Endothelial cell (in vitro differentiated cells): Measurements from ENCODE around the gene FOXK1. TPM values are rescaled to one million over a fixed set of nuclear protein-coding genes. Genes with fewer than 3 reads are reported as not detected.

Experiments used
- DNase-seq: peaks from one replicate; pipeline ENCODE4 v3.0.0; 2021; ENCODE audit warnings: low spot score
- H3K27ac Mint-ChIP-seq: one replicate; pipeline ENCODE4 v1.8.0; 2021; ENCODE audit warnings: mixed read lengths, inconsistent platforms; ENCODE audit not compliant: unreplicated experiment
- H3K27me3 Mint-ChIP-seq: one replicate; pipeline ENCODE4 v1.8.0; 2021; ENCODE audit warnings: mild to moderate bottlenecking, moderate library complexity, mixed read lengths, inconsistent platforms; ENCODE audit not compliant: unreplicated experiment
- H3K36me3 Mint-ChIP-seq: one replicate; pipeline ENCODE4 v1.8.0; 2021; ENCODE audit warnings: mild to moderate bottlenecking, low read depth, mixed read lengths, inconsistent platforms; ENCODE audit not compliant: unreplicated experiment
- H3K4me1 Mint-ChIP-seq: one replicate; pipeline ENCODE4 v1.8.0; 2021; ENCODE audit warnings: mild to moderate bottlenecking, mixed read lengths, inconsistent platforms; ENCODE audit not compliant: unreplicated experiment
- H3K4me3 Mint-ChIP-seq: one replicate; pipeline ENCODE4 v1.8.0; 2021; ENCODE audit warnings: mild to moderate bottlenecking, mixed read lengths, inconsistent platforms; ENCODE audit not compliant: unreplicated experiment
- H3K9me3 Mint-ChIP-seq: one replicate; pipeline ENCODE4 v1.8.0; 2021; ENCODE audit warnings: mixed read lengths, inconsistent platforms; ENCODE audit not compliant: unreplicated experiment
- CTCF ChIP-seq: fragments of 200-600 bp; sonication (generic); IDR thresholded peaks from one replicate; pipeline ENCODE4 v1.5.0; 2021; ENCODE audit warnings: antibody characterized with exemption; ENCODE audit not compliant: unreplicated experiment
- total RNA-seq: library from RNA; stranded (reverse); fragmentation: NEBNext Ultra II Directional; extraction: Animal tissue kit (Norgen Biotek cat#: 25700); gene quantifications from one replicate; pipeline ENCODE4 v1.2.1, GENCODE V29; 2021; ENCODE audit not compliant: unreplicated experiment

Gene FOXK1
- total RNA-seq, 1 donor from 2014 or later = 73.8 TPM

GRCh38 chr7:4753598-4754432 lies 71.7 kb downstream of the FOXK1 start:
- no peak overlapping the region for H3K4me3 Mint-ChIP-seq
- peaks cover 27% of the 10 kb centered on the region for H3K36me3 Mint-ChIP-seq
- peak; percentile 82 for DNase-seq
- peak; percentile 90 for TF ChIP-seq CTCF
- peaks cover 14% of the 10 kb centered on the region for H3K4me1 Mint-ChIP-seq
- peaks cover 16% of the 10 kb centered on the region for H3K27me3 Mint-ChIP-seq
- peak overlapping the region; percentile 57 for H3K27ac Mint-ChIP-seq
- H3K9me3 Mint-ChIP-seq = no peaks in the 10 kb centered on the region

GRCh38 chr7:4754433-4755010 lies 72.4 kb downstream of the FOXK1 start:
- no peak for TF ChIP-seq CTCF
- H3K27ac Mint-ChIP-seq = no peak overlapping the region
- H3K4me1 Mint-ChIP-seq = peaks cover 10% of the 10 kb centered on the region
- no peak for DNase-seq
- peaks cover 14% of the 10 kb centered on the region for H3K27me3 Mint-ChIP-seq
- H3K36me3 Mint-ChIP-seq = peaks cover 22% of the 10 kb centered on the region
- H3K4me3 Mint-ChIP-seq = peak overlapping the region; percentile 12
- H3K9me3 Mint-ChIP-seq = no peaks in the 10 kb centered on the region

- no peak overlapping the region for H3K27ac Mint-ChIP-seq
- peak overlapping the region; percentile 12 for H3K4me3 Mint-ChIP-seq
- peaks cover 10% of the 10 kb centered on the region for H3K4me1 Mint-ChIP-seq
- H3K27me3 Mint-ChIP-seq = peaks cover 12% of the 10 kb centered on the region
- DNase-seq = no peak
- H3K9me3 Mint-ChIP-seq = no peaks in the 10 kb centered on the region
- no peak for TF ChIP-seq CTCF
- peaks cover 25% of the 10 kb centered on the region for H3K36me3 Mint-ChIP-seq
These were observed 73.0 kb downstream of the FOXK1 start for GRCh38 chr7:4755045-4755444.

GRCh38 chr7:4758111-4758510 lies 76.0 kb downstream of the FOXK1 start:
- no peak for DNase-seq
- H3K9me3 Mint-ChIP-seq = no peaks in the 10 kb centered on the region
- H3K27me3 Mint-ChIP-seq = peaks cover 9% of the 10 kb centered on the region
- H3K27ac Mint-ChIP-seq = no peak overlapping the region
- peaks cover 8% of the 10 kb centered on the region for H3K4me1 Mint-ChIP-seq
- H3K4me3 Mint-ChIP-seq = peak overlapping the region; percentile 47
- no peak for TF ChIP-seq CTCF
- peaks cover 32% of the 10 kb centered on the region for H3K36me3 Mint-ChIP-seq

GRCh38 chr7:4758791-4759190 lies 76.7 kb downstream of the FOXK1 start:
- H3K4me3 Mint-ChIP-seq = no peak overlapping the region
- no peak for DNase-seq
- H3K4me1 Mint-ChIP-seq = peaks cover 4% of the 10 kb centered on the region

More at GRCh38 chr7:4758791-4759190, 76.7 kb downstream of the FOXK1 start:
- no peak for TF ChIP-seq CTCF
- peaks cover 9% of the 10 kb centered on the region for H3K27me3 Mint-ChIP-seq
- H3K27ac Mint-ChIP-seq = no peak overlapping the region
- no peaks in the 10 kb centered on the region for H3K9me3 Mint-ChIP-seq
- peaks cover 32% of the 10 kb centered on the region for H3K36me3 Mint-ChIP-seq
